GM12865 (cell line): ENCODE data around the gene CPA3.

ENCODE experiments used
- DNase-seq: peaks from one replicate; pipeline ENCODE4 v3.0.0; 2010; ENCODE audit warnings: low read depth
- H3K4me3 ChIP-seq: 2 replicates; pipeline ENCODE4 v1.5.1; 2011; ENCODE audit warnings: mild to moderate bottlenecking, low read depth, low read length, control low read depth
- CTCF ChIP-seq: IDR thresholded peaks from 2 replicates; pipeline ENCODE4 v1.5.1; 2011; ENCODE audit warnings: low read length, control low read depth, low read depth, inconsistent platforms; ENCODE audit not compliant: insufficient read depth; ENCODE audit errors: missing control alignments

Gene CPA3

GRCh38 chr3:148865049-148865448 is at the start of gene CPA3:
Gene CPA3 (plus strand): TSS chr3:148865296. CDS start chr3:148865308, 12 bp downstream.
- no peak within 1 kb of the TSS for H3K4me3 ChIP-seq
- DNase-seq = no peak
- TF ChIP-seq CTCF = no peak

GRCh38 chr3:148815316-148816110 is 49.6 kb upstream of the CPA3 start:
- no peak for DNase-seq
- H3K4me3 ChIP-seq = no peak overlapping the region
- TF ChIP-seq CTCF = no peak

- no peak overlapping the region for H3K4me3 ChIP-seq
- DNase-seq = no peak
- no peak for TF ChIP-seq CTCF
These were observed 48.7 kb upstream of the CPA3 start for GRCh38 chr3:148816427-148816826.

- TF ChIP-seq CTCF = no peak
- no peak for DNase-seq
- no peak overlapping the region for H3K4me3 ChIP-seq
These were observed 48.0 kb upstream of the CPA3 start for GRCh38 chr3:148816981-148817525.

GRCh38 chr3:148820361-148821245 is 44.5 kb upstream of the CPA3 start:
- DNase-seq = no peak

GRCh38 chr3:148823026-148823425 is 42.1 kb upstream of the CPA3 start:
- TF ChIP-seq CTCF = no peak
- DNase-seq = no peak
- H3K4me3 ChIP-seq = no peak overlapping the region

More at GRCh38 chr3:148820361-148821245, 44.5 kb upstream of the CPA3 start:
- H3K4me3 ChIP-seq = no peak overlapping the region
- TF ChIP-seq CTCF = no peak
